GM12878 (cell line): ENCODE data around the gene NLRP5.
"Not testable (repeated sequence)": the region's sequence is repeated elsewhere in the genome, so short reads cannot be mapped to it uniquely, and the experiment has no call there.

ENCODE experiments used
- POLR2A ChIP-seq: IDR thresholded peaks from 2 replicates; pipeline ENCODE4 v1.6.1; 2011; ENCODE audit warnings: low read depth, mild to moderate bottlenecking, low read length
- SUZ12 ChIP-seq: fragments of 200-600 bp; sonication (generic); IDR thresholded peaks from one replicate; pipeline ENCODE4 v1.6.1; 2018; ENCODE audit warnings: antibody characterized with exemption, mild to moderate bottlenecking; ENCODE audit not compliant: unreplicated experiment

DNA sequence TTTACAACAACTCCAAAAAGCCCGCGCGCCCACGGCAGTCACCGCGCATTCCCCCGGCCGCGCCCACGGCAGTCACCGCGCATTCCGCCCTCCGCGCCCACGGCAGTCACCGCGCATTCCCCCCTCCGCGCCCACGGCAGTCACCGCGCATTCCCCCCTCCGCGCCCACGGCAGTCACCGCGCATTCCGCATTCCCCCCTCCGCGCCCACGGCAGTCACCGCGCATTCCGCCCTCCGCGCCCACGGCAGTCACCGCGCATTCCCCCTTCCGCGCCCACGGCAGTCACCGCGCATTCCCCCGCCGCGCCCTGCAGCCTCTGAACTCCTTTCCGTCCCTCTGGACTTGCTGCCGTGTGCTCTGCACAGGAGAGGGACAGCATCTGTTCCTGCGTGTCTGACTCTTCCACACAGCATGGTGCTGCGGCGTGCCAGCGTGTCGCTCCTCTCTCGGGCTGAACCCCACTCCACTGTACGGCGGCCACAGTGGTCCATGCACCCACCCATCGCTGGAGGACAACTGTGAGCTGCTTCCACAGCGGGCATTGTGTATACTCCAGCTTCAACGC is 119.3 kb downstream of the NLRP5 start:
- TF ChIP-seq SUZ12, POLR2A: not testable (repeated sequence)
